ENCODE results near the gene FAM53B. TPM values are rescaled to one million over a fixed set of nuclear protein-coding genes. Genes with fewer than 3 reads are reported as not detected.

The FAM53B gene
- total and polyA plus RNA-seq, 8 donors = 5.7 to 46.9 (median 11.4) TPM

DNA sequence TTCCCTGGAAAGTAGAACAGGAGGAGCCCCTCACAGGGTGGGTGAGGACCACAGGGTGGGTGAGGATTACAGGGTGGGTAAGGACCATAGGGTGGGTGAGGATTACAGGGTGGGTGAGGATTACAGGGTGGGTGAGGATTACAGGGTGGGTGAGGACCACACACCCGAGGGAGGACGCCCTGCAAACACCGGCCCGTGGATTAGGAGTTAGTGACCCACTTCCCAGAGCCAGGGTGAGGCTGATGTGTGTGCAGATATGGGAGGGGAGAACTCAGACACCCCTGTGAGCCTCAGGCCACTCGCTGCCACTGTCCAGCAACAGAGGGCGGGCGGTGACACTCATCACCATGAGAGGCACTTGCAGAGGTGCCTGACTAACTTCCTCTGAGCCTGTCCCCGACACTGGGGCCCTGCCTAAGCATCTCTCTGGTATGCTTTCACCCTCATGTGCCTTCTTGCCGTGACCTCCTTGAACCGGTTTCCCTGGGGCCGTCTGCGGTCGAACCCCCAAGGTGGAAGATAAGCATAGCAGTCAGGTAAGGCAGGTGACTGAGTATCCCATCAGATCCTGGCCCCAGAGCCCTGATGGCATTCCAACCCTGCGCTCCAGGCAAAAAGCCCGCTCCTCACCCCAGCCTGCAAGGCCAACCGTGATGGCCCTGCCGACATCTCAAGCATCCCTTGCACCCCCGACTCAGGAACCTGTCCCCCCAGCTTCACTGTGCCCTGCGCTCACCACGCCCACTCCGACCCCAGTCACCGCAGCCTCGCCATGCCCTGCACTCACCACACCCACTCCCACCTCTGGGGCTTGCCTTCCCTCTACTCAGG is 74.1 kb downstream of the FAM53B start:
- Histone ChIP-seq H3K4me1 (peaks cover 33 to 96% (median 80%) of the 10 kb centered on the region in 4 donors), H3K9me3 (no peaks in the 10 kb centered on the region), H3K4me3 (no peak overlapping the region), H3K27ac (peak overlapping the region in 1 of 5 donors; percentile 23), H3K27me3 (no peaks in the 10 kb centered on the region), H3K36me3 (peaks cover 3 to 30% (median 16%) of the 10 kb centered on the region in 4 donors)
- intact Hi-C loops (cut with DNase I; ENCODE audit: low total_unique reads) = no loop called here
- TF ChIP-seq POLR2AphosphoS5 (IDR thresholded peaks at IDR 0.05) (no peak), POLR2A (IDR thresholded peaks at IDR 0.05) (no peak), EP300 (IDR thresholded peaks at IDR 0.05) (no peak)
- TF ChIP-seq, protein P1, sequence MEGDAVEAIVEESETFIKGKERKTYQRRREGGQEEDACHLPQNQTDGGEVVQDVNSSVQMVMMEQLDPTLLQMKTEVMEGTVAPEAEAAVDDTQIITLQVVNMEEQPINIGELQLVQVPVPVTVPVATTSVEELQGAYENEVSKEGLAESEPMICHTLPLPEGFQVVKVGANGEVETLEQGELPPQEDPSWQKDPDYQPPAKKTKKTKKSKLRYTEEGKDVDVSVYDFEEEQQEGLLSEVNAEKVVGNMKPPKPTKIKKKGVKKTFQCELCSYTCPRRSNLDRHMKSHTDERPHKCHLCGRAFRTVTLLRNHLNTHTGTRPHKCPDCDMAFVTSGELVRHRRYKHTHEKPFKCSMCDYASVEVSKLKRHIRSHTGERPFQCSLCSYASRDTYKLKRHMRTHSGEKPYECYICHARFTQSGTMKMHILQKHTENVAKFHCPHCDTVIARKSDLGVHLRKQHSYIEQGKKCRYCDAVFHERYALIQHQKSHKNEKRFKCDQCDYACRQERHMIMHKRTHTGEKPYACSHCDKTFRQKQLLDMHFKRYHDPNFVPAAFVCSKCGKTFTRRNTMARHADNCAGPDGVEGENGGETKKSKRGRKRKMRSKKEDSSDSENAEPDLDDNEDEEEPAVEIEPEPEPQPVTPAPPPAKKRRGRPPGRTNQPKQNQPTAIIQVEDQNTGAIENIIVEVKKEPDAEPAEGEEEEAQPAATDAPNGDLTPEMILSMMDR (IDR thresholded peaks at IDR 0.05) = no peak
- 85 to 92% (median 88%) methylated on average over 20 to 23 of the region's 23 CpGs for WGBS, 5 donors
- no peak for DNase-seq

DNA sequence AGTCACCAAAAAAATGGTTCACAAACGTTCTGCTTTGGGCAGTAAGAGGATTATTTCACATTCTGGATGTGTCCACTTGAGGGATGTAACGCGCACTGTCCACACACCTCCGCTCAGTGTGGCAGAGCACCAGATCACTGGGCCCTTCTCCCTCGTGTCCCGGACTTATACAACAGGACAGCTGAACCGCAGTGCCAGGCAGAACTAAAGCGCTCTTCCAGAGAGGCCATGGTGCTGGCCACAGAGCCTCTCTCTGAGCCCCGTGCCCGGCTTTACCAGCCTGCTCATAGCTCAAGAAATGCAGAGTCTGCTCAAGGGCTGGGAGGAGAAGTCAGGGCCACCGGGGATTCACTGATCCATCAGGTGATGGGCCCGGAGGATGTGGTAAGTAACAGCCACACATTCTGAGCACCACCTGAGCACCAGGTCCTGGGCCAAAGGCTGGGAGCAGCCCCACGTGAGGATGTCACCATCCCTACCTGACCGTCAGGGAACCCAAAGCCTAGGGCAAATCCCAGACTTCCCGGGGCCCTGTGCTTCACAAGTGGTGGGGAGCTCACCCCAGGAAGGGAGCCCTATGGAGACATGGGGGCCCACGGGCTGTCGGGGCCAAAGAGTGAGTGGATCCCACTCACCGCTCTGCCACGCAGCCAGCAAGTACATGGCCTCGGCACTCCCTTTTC is 74.9 kb downstream of the FAM53B start:
- Histone ChIP-seq H3K4me1 (peaks cover 33 to 89% (median 73%) of the 10 kb centered on the region in 4 donors), H3K27me3 (no peaks in the 10 kb centered on the region), H3K27ac (peak overlapping the region in 3 of 5 donors; percentile 20 to 47 (median 23)), H3K4me3 (no peak overlapping the region), H3K36me3 (peaks cover 2 to 33% (median 22%) of the 10 kb centered on the region in 4 donors), H3K9me3 (no peaks in the 10 kb centered on the region)
- WGBS, 5 donors = 87 to 96% (median 90%) methylated on average over 5 to 20 of the region's 20 CpGs
- DNase-seq = no peak
- intact Hi-C loops (cut with DNase I; ENCODE audit: low total_unique reads) = no loop called here
- TF ChIP-seq EP300 (IDR thresholded peaks at IDR 0.05) = no peak
- no peak for TF ChIP-seq POLR2A (IDR thresholded peaks at IDR 0.05)
- TF ChIP-seq POLR2AphosphoS5 (IDR thresholded peaks at IDR 0.05) = no peak
- TF ChIP-seq, protein P1 (IDR thresholded peaks at IDR 0.05) = no peak

DNA sequence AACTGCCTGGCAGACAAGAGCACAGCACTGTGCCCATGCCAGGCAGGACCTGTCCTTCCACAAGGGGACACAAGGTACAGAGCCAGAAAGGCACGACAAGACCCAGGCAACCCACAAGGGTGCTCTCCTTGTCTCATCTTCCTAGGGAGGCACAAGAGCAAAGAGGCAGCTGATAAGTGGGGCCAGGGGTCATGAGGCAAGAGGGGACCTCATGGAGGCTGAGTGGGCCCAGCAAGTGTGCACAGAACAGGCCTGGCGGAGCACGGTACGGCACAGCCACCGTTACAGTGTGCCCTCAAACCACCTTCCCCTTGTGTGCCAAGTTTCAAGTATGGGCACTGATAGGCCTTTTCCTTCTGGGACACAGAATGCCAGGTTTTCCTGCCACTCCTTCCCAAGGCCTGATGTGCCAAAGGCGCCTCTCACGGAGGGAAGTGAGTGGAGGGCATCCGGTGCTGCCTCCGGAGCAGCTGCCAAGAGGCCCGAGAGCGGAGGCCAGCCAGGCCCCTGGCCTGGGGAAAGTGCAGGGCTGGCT is 75.6 kb downstream of the FAM53B start:
- H3K27ac ChIP-seq = peak overlapping the region in 3 of 5 donors; percentile 20 to 47 (median 23)
- no peaks in the 10 kb centered on the region for H3K9me3 ChIP-seq
- peaks cover 0 to 38% (median 22%) of the 10 kb centered on the region in 4 donors for H3K36me3 ChIP-seq
- no peak for DNase-seq
- H3K4me1 ChIP-seq = peaks cover 32 to 82% (median 67%) of the 10 kb centered on the region in 4 donors
- intact Hi-C loops (cut with DNase I; ENCODE audit: low total_unique reads) = no loop called here
- WGBS, 5 donors = 20 to 70% (median 33%) methylated on average over 6 to 11 of the region's 11 CpGs
- no peak for TF ChIP-seq EP300 (IDR thresholded peaks at IDR 0.05)
- TF ChIP-seq, protein P1 (IDR thresholded peaks at IDR 0.05) = no peak
- TF ChIP-seq POLR2A (IDR thresholded peaks at IDR 0.05) = no peak
- no peak for TF ChIP-seq POLR2AphosphoS5 (IDR thresholded peaks at IDR 0.05)
- H3K27me3 ChIP-seq = no peaks in the 10 kb centered on the region
- no peak overlapping the region for H3K4me3 ChIP-seq
